Measurements from ENCODE around the gene EYA2.

DNA sequence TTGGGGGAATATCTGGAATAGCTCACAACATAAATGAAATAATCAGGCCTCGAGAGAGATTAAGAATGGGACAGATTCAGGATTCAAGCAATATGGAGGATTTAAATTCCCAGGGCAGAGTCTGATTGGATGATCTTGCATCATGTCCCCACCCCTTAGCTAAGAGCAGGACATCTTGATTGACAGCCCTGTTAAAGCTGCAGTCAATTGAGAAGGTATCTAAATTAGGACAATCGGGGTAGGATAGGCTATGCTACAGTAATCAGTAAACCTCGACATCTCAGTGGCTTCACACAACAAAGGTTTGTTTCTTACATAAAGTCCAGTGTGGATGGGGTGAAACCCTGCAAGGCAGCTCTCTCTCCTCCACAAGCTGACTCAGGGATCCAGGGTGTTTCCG lies 109.5 kb downstream of the EYA2 start:
- TF ChIP-seq, protein P1, sequence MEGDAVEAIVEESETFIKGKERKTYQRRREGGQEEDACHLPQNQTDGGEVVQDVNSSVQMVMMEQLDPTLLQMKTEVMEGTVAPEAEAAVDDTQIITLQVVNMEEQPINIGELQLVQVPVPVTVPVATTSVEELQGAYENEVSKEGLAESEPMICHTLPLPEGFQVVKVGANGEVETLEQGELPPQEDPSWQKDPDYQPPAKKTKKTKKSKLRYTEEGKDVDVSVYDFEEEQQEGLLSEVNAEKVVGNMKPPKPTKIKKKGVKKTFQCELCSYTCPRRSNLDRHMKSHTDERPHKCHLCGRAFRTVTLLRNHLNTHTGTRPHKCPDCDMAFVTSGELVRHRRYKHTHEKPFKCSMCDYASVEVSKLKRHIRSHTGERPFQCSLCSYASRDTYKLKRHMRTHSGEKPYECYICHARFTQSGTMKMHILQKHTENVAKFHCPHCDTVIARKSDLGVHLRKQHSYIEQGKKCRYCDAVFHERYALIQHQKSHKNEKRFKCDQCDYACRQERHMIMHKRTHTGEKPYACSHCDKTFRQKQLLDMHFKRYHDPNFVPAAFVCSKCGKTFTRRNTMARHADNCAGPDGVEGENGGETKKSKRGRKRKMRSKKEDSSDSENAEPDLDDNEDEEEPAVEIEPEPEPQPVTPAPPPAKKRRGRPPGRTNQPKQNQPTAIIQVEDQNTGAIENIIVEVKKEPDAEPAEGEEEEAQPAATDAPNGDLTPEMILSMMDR (IDR thresholded peaks at IDR 0.05) = no peak
- TF ChIP-seq EZH2 (IDR thresholded peaks at IDR 0.05) (no peak), EZH2phosphoT487 (IDR thresholded peaks at IDR 0.05) (no peak)
